IMR-90 (cell line): Measurements from ENCODE around the gene ZRSR2. TPM values are rescaled to one million over a fixed set of nuclear protein-coding genes. Genes with fewer than 3 reads are reported as not detected.

Experiments used
- ATAC-seq: fragments of 200-7000 bp; cut with Tn5 transposase; 2 replicates; pipeline ENCODE4 v1.9.1; 2020; ENCODE audit warnings: low read depth, mild to moderate bottlenecking, moderate library complexity
- BruUV-seq: library from RNA; stranded (reverse); fragments of 400-500 nt; replicated peaks from 2 replicates; lab custom pipeline; 2021; lab: Mats Ljungman, UMichigan
- CTCF ChIA-PET: fragments of 300-600 bp; formaldehyde crosslinking; extraction: SDS; loops from one replicate; lab custom pipeline; 2021; ENCODE audit warnings: antibody characterized with exemption; lab: Yijun Ruan, JAX
- POLR2A ChIA-PET: fragments of 300-600 bp; sonication (Branson Sonifier 250); formaldehyde crosslinking; loops from one replicate; lab custom pipeline; 2022; ENCODE audit warnings: antibody characterized with exemption; ENCODE audit not compliant: unreplicated experiment; lab: Charles Lee
- DNase-seq: peaks from one replicate; pipeline ENCODE4 v3.0.0; 2013
- H2AFZ ChIP-seq: replicated peaks from 2 replicates; pipeline ENCODE3; 2013; ENCODE audit warnings: low read length, mild to moderate bottlenecking; ENCODE audit not compliant: poor library complexity
- H2AK5ac ChIP-seq: 2 replicates; pipeline ENCODE4 v1.6.1; 2013; ENCODE audit warnings: low read depth, low read length, inconsistent platforms
- H2AK9ac ChIP-seq: replicated peaks from 2 replicates; pipeline ENCODE3; 2013; ENCODE audit warnings: mild to moderate bottlenecking, low read depth, low read length, moderate library complexity; ENCODE audit not compliant: poor library complexity
- H2BK120ac ChIP-seq: 2 replicates; pipeline ENCODE4 v1.6.1; 2013; ENCODE audit warnings: low read depth, low read length, inconsistent platforms
- H2BK15ac ChIP-seq: 3 replicates; pipeline ENCODE4 v1.6.1; 2013; ENCODE audit warnings: low read depth, low read length, inconsistent platforms
- H2BK20ac ChIP-seq: 2 replicates; pipeline ENCODE4 v1.6.1; 2013; ENCODE audit warnings: low read depth, mild to moderate bottlenecking, inconsistent platforms, low read length, moderate library complexity
- H2BK5ac ChIP-seq: 2 replicates; pipeline ENCODE4 v1.6.1; 2013; ENCODE audit warnings: mild to moderate bottlenecking, low read depth, low read length, inconsistent platforms; ENCODE audit not compliant: poor library complexity, severe bottlenecking
- H3K14ac ChIP-seq: replicated peaks from 2 replicates; pipeline ENCODE4 v1.6.1; 2013; ENCODE audit warnings: low read depth, low read length, inconsistent platforms
- H3K18ac ChIP-seq: 2 replicates; pipeline ENCODE4 v1.6.1; 2013; ENCODE audit warnings: low read depth, low read length, control low read depth
- H3K23ac ChIP-seq: 2 replicates; pipeline ENCODE4 v1.6.1; 2013; ENCODE audit warnings: low read depth, low read length, inconsistent platforms
- H3K27ac ChIP-seq: 2 replicates; pipeline ENCODE4 v1.5.1; 2013; ENCODE audit warnings: mild to moderate bottlenecking, control low read depth, low read length; ENCODE audit not compliant: insufficient read depth
- H3K27me3 ChIP-seq: 2 replicates; pipeline ENCODE4 v1.6.1; 2013; ENCODE audit warnings: low read length; ENCODE audit not compliant: control insufficient read depth, insufficient read depth
- H3K36me3 ChIP-seq: 2 replicates; pipeline ENCODE4 v1.6.1; 2013; ENCODE audit warnings: low read length, mixed read lengths; ENCODE audit not compliant: control insufficient read depth, insufficient read depth
- H3K4ac ChIP-seq: 2 replicates; pipeline ENCODE4 v1.6.1; 2013; ENCODE audit warnings: low read depth, low read length, inconsistent platforms
- H3K4me1 ChIP-seq: 2 replicates; pipeline ENCODE4 v1.6.1; 2013; ENCODE audit warnings: low read length, mixed read lengths; ENCODE audit not compliant: control insufficient read depth, insufficient read depth
- H3K4me2 ChIP-seq: 2 replicates; pipeline ENCODE4 v1.6.1; 2013; ENCODE audit warnings: low read depth, mild to moderate bottlenecking, control low read depth, low read length, moderate library complexity
- H3K4me3 ChIP-seq: 2 replicates; pipeline ENCODE4 v1.5.1; 2013; ENCODE audit warnings: low read depth, mild to moderate bottlenecking, control low read depth, low read length, moderate library complexity; ENCODE audit not compliant: insufficient read depth
- H3K56ac ChIP-seq: 2 replicates; pipeline ENCODE4 v1.6.1; 2013; ENCODE audit warnings: low read length, inconsistent platforms; ENCODE audit not compliant: insufficient read depth; ENCODE audit errors: extremely low read depth
- H3K79me1 ChIP-seq, 2 experiments: 2 replicates each; pipeline ENCODE4 v1.6.1; 2013; ENCODE audit warnings: low read length in 2 of 2, inconsistent platforms in 1 of 2, low read depth in 1 of 2
- H3K9ac ChIP-seq: 2 replicates; pipeline ENCODE4 v1.6.1; 2013; ENCODE audit warnings: low read depth, low read length, control low read depth
- H3K9me1 ChIP-seq: 2 replicates; pipeline ENCODE4 v1.6.1; 2013; ENCODE audit warnings: low read length, inconsistent platforms; ENCODE audit not compliant: insufficient read depth
- H3K9me3 ChIP-seq: 2 replicates; pipeline ENCODE4 v1.6.1; 2013; ENCODE audit warnings: low read length; ENCODE audit not compliant: control insufficient read depth, insufficient read depth
- H4K20me1 ChIP-seq: 2 replicates; pipeline ENCODE4 v1.6.1; 2013; ENCODE audit warnings: low read length, inconsistent platforms; ENCODE audit not compliant: insufficient read depth
- H4K5ac ChIP-seq: 2 replicates; pipeline ENCODE4 v1.6.1; 2013; ENCODE audit warnings: mild to moderate bottlenecking, low read depth, low read length, control low read depth
- H4K8ac ChIP-seq, 2 experiments: 2 replicates each; pipeline ENCODE4 v1.6.1; 2013; ENCODE audit warnings: low read depth in 2 of 2, low read length in 2 of 2, control low read depth in 1 of 2, inconsistent platforms in 1 of 2
- H4K91ac ChIP-seq: 2 replicates; pipeline ENCODE4 v1.6.1; 2013; ENCODE audit warnings: low read depth, low read length, inconsistent platforms; ENCODE audit not compliant: insufficient read depth
- BHLHE40 ChIP-seq: fragments of 150-350 bp; IDR thresholded peaks from 2 replicates; pipeline ENCODE4 v1.6.1; 2016; ENCODE audit warnings: mild to moderate bottlenecking, low read depth, low read length
- CEBPB ChIP-seq: IDR thresholded peaks from 2 replicates; pipeline ENCODE4 v1.6.1; 2012; ENCODE audit warnings: low read depth, low read length, improper control_type of control experiment
- CHD1 ChIP-seq: IDR thresholded peaks from 2 replicates; pipeline ENCODE4 v1.6.1; 2012; ENCODE audit warnings: low read depth, low read length, improper control_type of control experiment
- FOS ChIP-seq: fragments of 150-350 bp; IDR thresholded peaks from 2 replicates; pipeline ENCODE4 v1.6.1; 2016; ENCODE audit warnings: low read depth, low read length
- MAFK ChIP-seq: IDR thresholded peaks from 2 replicates; pipeline ENCODE4 v1.6.1; 2012; ENCODE audit warnings: low read depth, low read length, improper control_type of control experiment
- MAZ ChIP-seq: IDR thresholded peaks from 2 replicates; pipeline ENCODE4 v1.6.1; 2012; ENCODE audit warnings: low read depth, mild to moderate bottlenecking, low read length, improper control_type of control experiment, moderate library complexity, borderline replicate concordance
- MXI1 ChIP-seq: IDR thresholded peaks from 2 replicates; pipeline ENCODE4 v1.6.1; 2012; ENCODE audit warnings: low read depth, mild to moderate bottlenecking, low read length, moderate library complexity, borderline replicate concordance
- NFE2L2 ChIP-seq: fragments of 150-350 bp; IDR thresholded peaks from 2 replicates; pipeline ENCODE4 v1.6.1; 2016; ENCODE audit warnings: low read depth, mild to moderate bottlenecking, low read length
- POLR2A ChIP-seq: IDR thresholded peaks from 2 replicates; pipeline ENCODE4 v1.6.1; 2012; ENCODE audit warnings: mild to moderate bottlenecking, low read depth, low read length
- RAD21 ChIP-seq: IDR thresholded peaks from 2 replicates; pipeline ENCODE4 v1.6.1; 2012; ENCODE audit warnings: low read length, improper control_type of control experiment
- RCOR1 ChIP-seq: IDR thresholded peaks from 2 replicates; pipeline ENCODE4 v1.6.1; 2012; ENCODE audit warnings: mild to moderate bottlenecking, low read length, improper control_type of control experiment; ENCODE audit not compliant: insufficient replicate concordance
- RFX5 ChIP-seq: IDR thresholded peaks from 2 replicates; pipeline ENCODE4 v1.8.0; 2012; ENCODE audit warnings: low read depth, mild to moderate bottlenecking, low read length, moderate library complexity
- SMC3 ChIP-seq: fragments of 150-350 bp; IDR thresholded peaks from 2 replicates; pipeline ENCODE4 v1.6.1; 2016; ENCODE audit warnings: low read depth, mild to moderate bottlenecking, antibody characterized with exemption, low read length, moderate library complexity
- WGBS, 2 experiments: methylation state at CpG; one replicate each; pipeline versions ENCODE4 v1.1.5 to v1.1.7; 2013; ENCODE audit warnings: missing lambda C conversion rate in 2 of 2; ENCODE audit not compliant: insufficient read length in 1 of 2; ENCODE audit errors: extremely low coverage in 2 of 2; 5-methylcytosine and 5-hydroxymethylcytosine counted together
- dilution Hi-C: fragments of 300-500 bp; cut with HindIII; formaldehyde crosslinking; loops from one replicate; pipeline ENCODE4 v1.14.3; 2018; ENCODE audit warnings: low sequenced_read_pairs; ENCODE audit not compliant: unreplicated experiment
- in situ Hi-C: fragments of 300-500 bp; cut with MboI; formaldehyde crosslinking; loops from 3 replicates; pipeline ENCODE4 v1.14.3; 2019; ENCODE audit warnings: low sequenced_read_pairs, inconsistent platforms, mixed read lengths
- intact Hi-C: fragments of 100-400 bp; cut with micrococcal nuclease; formaldehyde crosslinking; loops from 2 replicates; pipeline ENCODE4 v1.10.0; 2022
- polyA plus RNA-seq, 3 experiments: library from polyadenylated mRNA; depleted of rRNA; stranded (reverse); fragments of >200 nt; gene quantifications; 2 replicates each; pipeline ENCODE4 v1.2.3, GENCODE V29; 2012; ENCODE audit warnings: low replicate concordance in 1 of 3
- total RNA-seq: library from RNA; depleted of rRNA; stranded (reverse); fragments of >200 nt; gene quantifications from 2 replicates; pipeline ENCODE4 v1.2.3, GENCODE V29; 2012
- TF ChIP-seq, protein P1 (sequence below): conservative IDR thresholded peaks from 2 replicates; pipeline ENCODE4 v1.5.1; 2012; ENCODE audit warnings: mild to moderate bottlenecking, low read depth, low read length, improper control_type of control experiment
- TF ChIP-seq, protein P2 (sequence below): fragments of 150-350 bp; IDR thresholded peaks from 2 replicates; pipeline ENCODE4 v1.6.1; 2016; ENCODE audit warnings: low read depth, mild to moderate bottlenecking, low read length, moderate library complexity, borderline replicate concordance
- TF ChIP-seq, protein P3 (sequence below): fragments of 150-350 bp; IDR thresholded peaks from 2 replicates; pipeline ENCODE4 v1.6.1; 2017; ENCODE audit warnings: mild to moderate bottlenecking, antibody characterized with exemption, low read length, low read depth

The ZRSR2 gene
- total and polyA plus RNA-seq, 2 of the 4 experiments (the other 2 are of a cell fraction): 4.7 to 11.3 TPM

DNA sequence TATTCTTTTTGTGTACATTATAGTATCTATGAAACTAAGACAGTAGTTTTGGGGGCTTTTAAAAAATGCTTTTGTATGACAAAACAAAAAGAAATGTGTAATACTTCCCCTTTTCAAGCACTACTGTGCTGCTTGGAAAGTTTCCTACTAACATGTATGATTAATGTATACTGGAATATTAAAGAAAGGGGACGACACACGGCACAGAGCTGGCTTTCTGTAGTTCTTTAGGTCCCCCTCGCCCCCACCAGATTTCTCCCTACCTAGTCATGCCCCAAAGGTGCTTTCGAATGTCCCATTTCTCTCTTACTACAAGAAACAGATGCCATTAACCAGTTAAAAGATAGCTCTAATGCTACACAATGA lies 65.9 kb downstream of the ZRSR2 start:
- H2AK9ac ChIP-seq: no peak overlapping the region
- no peak overlapping the region for H2BK15ac ChIP-seq
- ATAC-seq (no peak), DNase-seq (no peak)
- peaks cover 0 to 6% of the 10 kb centered on the region in 2 experiments; a peak in 1 of 4 replicates for H3K79me1 ChIP-seq
- no peak overlapping the region for H4K91ac ChIP-seq
- H2BK120ac ChIP-seq: no peak overlapping the region
- H4K8ac ChIP-seq: no peak overlapping the region
- H2AFZ ChIP-seq: no peak overlapping the region
- dilution Hi-C loops: no loop called here
- ChIA-PET POLR2A (no interaction called here), CTCF (no interaction called here)
- H3K27me3 ChIP-seq: peaks cover 6% of the 10 kb centered on the region; the same call in 1 of the 2 replicates
- H3K56ac ChIP-seq: no peak overlapping the region
- no peak overlapping the region for H3K4me3 ChIP-seq
- no peak overlapping the region for H3K9ac ChIP-seq
- H3K9me1 ChIP-seq: no peaks in the 10 kb centered on the region
- intact Hi-C loops: loop anchor here (10.0 kb wide), 1 partner anchor 181 kb away; no protein-coding TSS in a partner anchor
- no peak overlapping the region for H3K4ac ChIP-seq
- no peak overlapping the region for H3K23ac ChIP-seq
- BruUV-seq: no TSS peak
- H3K14ac ChIP-seq: no peak overlapping the region
- WGBS, 2 experiments: 60% methylated on average over 1 of the region's 4 CpGs; no CpG with 5 or more reads in 1 of the 2 experiments
- H2AK5ac ChIP-seq: no peak overlapping the region
- no peak for TF ChIP-seq RCOR1
- TF ChIP-seq, protein P1, sequence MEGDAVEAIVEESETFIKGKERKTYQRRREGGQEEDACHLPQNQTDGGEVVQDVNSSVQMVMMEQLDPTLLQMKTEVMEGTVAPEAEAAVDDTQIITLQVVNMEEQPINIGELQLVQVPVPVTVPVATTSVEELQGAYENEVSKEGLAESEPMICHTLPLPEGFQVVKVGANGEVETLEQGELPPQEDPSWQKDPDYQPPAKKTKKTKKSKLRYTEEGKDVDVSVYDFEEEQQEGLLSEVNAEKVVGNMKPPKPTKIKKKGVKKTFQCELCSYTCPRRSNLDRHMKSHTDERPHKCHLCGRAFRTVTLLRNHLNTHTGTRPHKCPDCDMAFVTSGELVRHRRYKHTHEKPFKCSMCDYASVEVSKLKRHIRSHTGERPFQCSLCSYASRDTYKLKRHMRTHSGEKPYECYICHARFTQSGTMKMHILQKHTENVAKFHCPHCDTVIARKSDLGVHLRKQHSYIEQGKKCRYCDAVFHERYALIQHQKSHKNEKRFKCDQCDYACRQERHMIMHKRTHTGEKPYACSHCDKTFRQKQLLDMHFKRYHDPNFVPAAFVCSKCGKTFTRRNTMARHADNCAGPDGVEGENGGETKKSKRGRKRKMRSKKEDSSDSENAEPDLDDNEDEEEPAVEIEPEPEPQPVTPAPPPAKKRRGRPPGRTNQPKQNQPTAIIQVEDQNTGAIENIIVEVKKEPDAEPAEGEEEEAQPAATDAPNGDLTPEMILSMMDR: no peak
- no peak for TF ChIP-seq FOS
- TF ChIP-seq CHD1: no peak
- TF ChIP-seq RFX5: no peak
- TF ChIP-seq BHLHE40: no peak
- TF ChIP-seq NFE2L2: no peak
- no peak for TF ChIP-seq MAZ
- TF ChIP-seq MAFK: no peak
- TF ChIP-seq RAD21: no peak
- no peak for TF ChIP-seq POLR2A
- TF ChIP-seq CEBPB: no peak
- TF ChIP-seq, protein P2, sequence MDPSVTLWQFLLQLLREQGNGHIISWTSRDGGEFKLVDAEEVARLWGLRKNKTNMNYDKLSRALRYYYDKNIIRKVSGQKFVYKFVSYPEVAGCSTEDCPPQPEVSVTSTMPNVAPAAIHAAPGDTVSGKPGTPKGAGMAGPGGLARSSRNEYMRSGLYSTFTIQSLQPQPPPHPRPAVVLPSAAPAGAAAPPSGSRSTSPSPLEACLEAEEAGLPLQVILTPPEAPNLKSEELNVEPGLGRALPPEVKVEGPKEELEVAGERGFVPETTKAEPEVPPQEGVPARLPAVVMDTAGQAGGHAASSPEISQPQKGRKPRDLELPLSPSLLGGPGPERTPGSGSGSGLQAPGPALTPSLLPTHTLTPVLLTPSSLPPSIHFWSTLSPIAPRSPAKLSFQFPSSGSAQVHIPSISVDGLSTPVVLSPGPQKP: no peak
- TF ChIP-seq SMC3: no peak
- TF ChIP-seq, protein P3, sequence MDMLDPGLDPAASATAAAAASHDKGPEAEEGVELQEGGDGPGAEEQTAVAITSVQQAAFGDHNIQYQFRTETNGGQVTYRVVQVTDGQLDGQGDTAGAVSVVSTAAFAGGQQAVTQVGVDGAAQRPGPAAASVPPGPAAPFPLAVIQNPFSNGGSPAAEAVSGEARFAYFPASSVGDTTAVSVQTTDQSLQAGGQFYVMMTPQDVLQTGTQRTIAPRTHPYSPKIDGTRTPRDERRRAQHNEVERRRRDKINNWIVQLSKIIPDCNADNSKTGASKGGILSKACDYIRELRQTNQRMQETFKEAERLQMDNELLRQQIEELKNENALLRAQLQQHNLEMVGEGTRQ: no peak
- TF ChIP-seq MXI1: no peak
- H2BK5ac ChIP-seq: no peak overlapping the region
- H3K18ac ChIP-seq: no peak overlapping the region
- H4K5ac ChIP-seq: no peak overlapping the region
- H3K9me3 ChIP-seq: no peaks in the 10 kb centered on the region
- H4K20me1 ChIP-seq: no peaks in the 10 kb centered on the region
- H2BK20ac ChIP-seq: no peak overlapping the region
- no peaks in the 10 kb centered on the region for H3K4me1 ChIP-seq
- in situ Hi-C loops: no loop called here
- no peaks in the 10 kb centered on the region for H3K36me3 ChIP-seq
- no peak overlapping the region for H3K27ac ChIP-seq
- H3K4me2 ChIP-seq: no peak overlapping the region
